ENCODE results near the gene GALNT6. TPM values are rescaled to one million over a fixed set of nuclear protein-coding genes. Genes with fewer than 3 reads are reported as not detected.
"Not testable (repeated sequence)": the region's sequence is repeated elsewhere in the genome, so short reads cannot be mapped to it uniquely, and the experiment has no call there.

GALNT6 gene
- polyA plus RNA-seq, 1 donor from 2014 or later, result not detected

- no peaks in the 10 kb centered on the region for H4K20me1 ChIP-seq (ENCODE audit: insufficient read depth)
- no peaks in the 10 kb centered on the region for H3K9me3 ChIP-seq (ENCODE audit: low read length)
- no peaks in the 10 kb centered on the region for H3K9me2 ChIP-seq (ENCODE audit: insufficient read depth, low read length)
- no peak overlapping the region for H3K9ac ChIP-seq (ENCODE audit: low read length)
- no peaks in the 10 kb centered on the region for H3K79me2 ChIP-seq (replicated peaks; ENCODE audit: insufficient read depth, low read length)
- TF ChIP-seq POLR2AphosphoS5 (IDR thresholded peaks at IDR 0.05), result no peak
- no peak for TF ChIP-seq REST (IDR thresholded peaks at IDR 0.05; ENCODE audit: borderline replicate concordance)
- no peak for TF ChIP-seq EP300 (conservative IDR thresholded peaks at IDR 0.05; ENCODE audit: poor library complexity, severe bottlenecking)
- TF ChIP-seq, protein P1, sequence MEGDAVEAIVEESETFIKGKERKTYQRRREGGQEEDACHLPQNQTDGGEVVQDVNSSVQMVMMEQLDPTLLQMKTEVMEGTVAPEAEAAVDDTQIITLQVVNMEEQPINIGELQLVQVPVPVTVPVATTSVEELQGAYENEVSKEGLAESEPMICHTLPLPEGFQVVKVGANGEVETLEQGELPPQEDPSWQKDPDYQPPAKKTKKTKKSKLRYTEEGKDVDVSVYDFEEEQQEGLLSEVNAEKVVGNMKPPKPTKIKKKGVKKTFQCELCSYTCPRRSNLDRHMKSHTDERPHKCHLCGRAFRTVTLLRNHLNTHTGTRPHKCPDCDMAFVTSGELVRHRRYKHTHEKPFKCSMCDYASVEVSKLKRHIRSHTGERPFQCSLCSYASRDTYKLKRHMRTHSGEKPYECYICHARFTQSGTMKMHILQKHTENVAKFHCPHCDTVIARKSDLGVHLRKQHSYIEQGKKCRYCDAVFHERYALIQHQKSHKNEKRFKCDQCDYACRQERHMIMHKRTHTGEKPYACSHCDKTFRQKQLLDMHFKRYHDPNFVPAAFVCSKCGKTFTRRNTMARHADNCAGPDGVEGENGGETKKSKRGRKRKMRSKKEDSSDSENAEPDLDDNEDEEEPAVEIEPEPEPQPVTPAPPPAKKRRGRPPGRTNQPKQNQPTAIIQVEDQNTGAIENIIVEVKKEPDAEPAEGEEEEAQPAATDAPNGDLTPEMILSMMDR (IDR thresholded peaks at IDR 0.05; ENCODE audit: poor library complexity, severe bottlenecking), result no peak
- no peak for TF ChIP-seq TAF1 (IDR thresholded peaks at IDR 0.05; ENCODE audit: low read depth)
- no peak for TF ChIP-seq EZH2 (IDR thresholded peaks at IDR 0.05; ENCODE audit: borderline replicate concordance, insufficient read depth, low read length, poor library complexity, severe bottlenecking)
- no peak for TF ChIP-seq SMC3 (conservative IDR thresholded peaks at IDR 0.05; ENCODE audit: poor library complexity)
- no peak for TF ChIP-seq RAD21 (conservative IDR thresholded peaks at IDR 0.05)
- no peak for TF ChIP-seq MXI1 (conservative IDR thresholded peaks at IDR 0.05; ENCODE audit: poor library complexity, severe bottlenecking)
- H3F3A ChIP-seq (ENCODE audit: insufficient read depth, low read length, poor library complexity, severe bottlenecking), result no peaks in the 10 kb centered on the region
- no peak overlapping the region for H3K4me3 ChIP-seq (ENCODE audit: low read length)
- H3K36me3 ChIP-seq (ENCODE audit: insufficient read depth, low read length), result no peaks in the 10 kb centered on the region
- H3K27me3 ChIP-seq (ENCODE audit: insufficient read depth, low read depth, low read length), result no peaks in the 10 kb centered on the region
- no peak overlapping the region for H2AFZ ChIP-seq (ENCODE audit: low read depth, low read length)
- H3K4me2 ChIP-seq (ENCODE audit: low read length), result no peak overlapping the region
- H3K27ac ChIP-seq (ENCODE audit: low read length), result no peak overlapping the region
Observed at GRCh38 chr12:51339750-51340149, 51.5 kb downstream of the GALNT6 start.

- not testable (repeated sequence) for H3K4me2 ChIP-seq (ENCODE audit: low read length); H3K27ac ChIP-seq (ENCODE audit: low read length); H3K79me2 ChIP-seq (replicated peaks; ENCODE audit: insufficient read depth, low read length); H3K27me3 ChIP-seq (ENCODE audit: insufficient read depth, low read depth, low read length); H3F3A ChIP-seq (ENCODE audit: insufficient read depth, low read length, poor library complexity, severe bottlenecking); H3K9ac ChIP-seq (ENCODE audit: low read length); H3K9me2 ChIP-seq (ENCODE audit: insufficient read depth, low read length); H3K4me3 ChIP-seq (ENCODE audit: low read length); H3K36me3 ChIP-seq (ENCODE audit: insufficient read depth, low read length); H2AFZ ChIP-seq (ENCODE audit: low read depth, low read length); H4K20me1 ChIP-seq (ENCODE audit: insufficient read depth); H3K9me3 ChIP-seq (ENCODE audit: low read length)
Observed at GRCh38 chr12:51337336-51337735, 53.9 kb downstream of the GALNT6 start.

DNA sequence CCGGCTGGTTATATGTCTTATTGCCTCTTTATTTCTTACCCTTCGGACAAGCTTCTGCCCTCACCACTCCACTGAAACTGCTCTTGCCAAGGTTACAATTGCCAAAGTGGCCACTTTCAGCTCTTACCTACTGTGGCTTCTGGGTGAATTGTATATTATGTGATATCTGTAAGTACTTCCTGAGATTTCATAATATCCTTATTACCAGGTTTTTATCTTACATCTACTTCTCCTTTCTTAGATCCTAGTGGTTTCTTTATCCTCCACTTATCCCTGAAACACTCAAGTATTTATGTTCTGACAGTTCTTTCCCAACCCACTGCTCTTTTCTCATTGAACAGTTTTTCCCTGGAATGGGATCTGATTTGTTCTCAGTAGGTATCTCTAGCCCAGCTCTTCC, 55.3 kb downstream of the GALNT6 start:
- TF ChIP-seq RAD21 (conservative IDR thresholded peaks at IDR 0.05), result no peak
- no peak for TF ChIP-seq MXI1 (conservative IDR thresholded peaks at IDR 0.05; ENCODE audit: poor library complexity, severe bottlenecking)
- no peak for TF ChIP-seq TAF1 (IDR thresholded peaks at IDR 0.05; ENCODE audit: low read depth)
- TF ChIP-seq POLR2AphosphoS5 (IDR thresholded peaks at IDR 0.05), result no peak
- no peak for TF ChIP-seq SMC3 (conservative IDR thresholded peaks at IDR 0.05; ENCODE audit: poor library complexity)
- no peak for TF ChIP-seq REST (IDR thresholded peaks at IDR 0.05; ENCODE audit: borderline replicate concordance)

More for the DNA sequence above, 55.3 kb downstream of the GALNT6 start:
- no peak overlapping the region for H2AFZ ChIP-seq (ENCODE audit: low read depth, low read length)
- no peak overlapping the region for H3K27ac ChIP-seq (ENCODE audit: low read length)
- no peaks in the 10 kb centered on the region for H3K79me2 ChIP-seq (replicated peaks; ENCODE audit: insufficient read depth, low read length)
- H3K4me2 ChIP-seq (ENCODE audit: low read length), result no peak overlapping the region
- no peaks in the 10 kb centered on the region for H3K27me3 ChIP-seq (ENCODE audit: insufficient read depth, low read depth, low read length)
- no peaks in the 10 kb centered on the region for H3K9me3 ChIP-seq (ENCODE audit: low read length)
- H3K36me3 ChIP-seq (ENCODE audit: insufficient read depth, low read length), result no peaks in the 10 kb centered on the region
- no peak overlapping the region for H3K4me3 ChIP-seq (ENCODE audit: low read length)
- H3K9ac ChIP-seq (ENCODE audit: low read length), result no peak overlapping the region
- H4K20me1 ChIP-seq (ENCODE audit: insufficient read depth), result no peaks in the 10 kb centered on the region
- H3K9me2 ChIP-seq (ENCODE audit: insufficient read depth, low read length), result no peaks in the 10 kb centered on the region
- no peaks in the 10 kb centered on the region for H3F3A ChIP-seq (ENCODE audit: insufficient read depth, low read length, poor library complexity, severe bottlenecking)
